A549 (cell line): ENCODE results near the gene FNDC3A.

Source experiments
- CHD4 ChIP-seq: fragments of 200-600 bp; sonication (generic); IDR thresholded peaks from 2 replicates; pipeline ENCODE4 v1.6.1; 2016; ENCODE audit warnings: antibody characterized with exemption, mild to moderate bottlenecking, borderline replicate concordance
- CTCF ChIP-seq: fragments of >200 bp; sonication (Bioruptor Twin); formaldehyde crosslinking; IDR thresholded peaks from 3 replicates; pipeline ENCODE4 v1.5.1; 2016
- MAFK ChIP-seq: fragments of 450-650 bp; IDR thresholded peaks from 2 replicates; pipeline ENCODE4 v1.6.1; 2014; ENCODE audit not compliant: partially characterized antibody
- POLR2A ChIP-seq: IDR thresholded peaks from 2 replicates; pipeline ENCODE4 v1.6.1; 2012; ENCODE audit warnings: mild to moderate bottlenecking, low read length

- TF ChIP-seq CHD4 (no peak), MAFK (no peak), CTCF (no peak), POLR2A (no peak)
Observed at GRCh38 chr13:48979892-48980291, 4.2 kb downstream of the FNDC3A start.
